BJ (cell line): Measurements from ENCODE around the gene AMIGO2. TPM values are rescaled to one million over a fixed set of nuclear protein-coding genes. Genes with fewer than 3 reads are reported as not detected.
"Not testable (repeated sequence)": the region's sequence is repeated elsewhere in the genome, so short reads cannot be mapped to it uniquely, and the experiment has no call there.

Source experiments
- CTCF ChIA-PET: fragments of 350-600 bp; formaldehyde crosslinking; extraction: SDS; loops from one replicate; lab custom pipeline; 2021; ENCODE audit warnings: antibody characterized with exemption, inconsistent platforms; lab: Yijun Ruan, JAX
- POLR2A ChIA-PET: fragments of 300-600 bp; sonication (Branson Sonifier 250); formaldehyde crosslinking; extraction: SDS; loops from one replicate; lab custom pipeline; 2021; ENCODE audit warnings: antibody characterized with exemption; lab: Charles Lee
- DNase-seq: peaks from one replicate; pipeline ENCODE4 v3.0.0-alpha.2; 2011; ENCODE audit warnings: low read depth
- H3K27me3 ChIP-seq: 2 replicates; pipeline ENCODE4 v1.6.0; 2011; ENCODE audit warnings: low read length; ENCODE audit not compliant: control insufficient read depth, insufficient read depth
- H3K36me3 ChIP-seq: 2 replicates; pipeline ENCODE4 v1.5.1; 2011; ENCODE audit warnings: low read length; ENCODE audit not compliant: control insufficient read depth, insufficient read depth
- H3K4me3 ChIP-seq: 2 replicates; pipeline ENCODE4 v1.5.1; 2011; ENCODE audit warnings: low read depth, mild to moderate bottlenecking, control low read depth, low read length
- CTCF ChIP-seq: IDR thresholded peaks from 2 replicates; pipeline ENCODE4 v1.5.1; 2011; ENCODE audit warnings: low read depth, mild to moderate bottlenecking, control low read depth, inconsistent platforms, low read length, moderate library complexity; ENCODE audit not compliant: insufficient read depth
- polyA plus RNA-seq: library from polyadenylated mRNA; depleted of rRNA; stranded (reverse); fragments of >200 nt; gene quantifications from 2 replicates; pipeline ENCODE4 v1.2.3, GENCODE V29; 2011

The AMIGO2 gene
- polyA plus RNA-seq, 1 experiment, result 107 TPM

DNA sequence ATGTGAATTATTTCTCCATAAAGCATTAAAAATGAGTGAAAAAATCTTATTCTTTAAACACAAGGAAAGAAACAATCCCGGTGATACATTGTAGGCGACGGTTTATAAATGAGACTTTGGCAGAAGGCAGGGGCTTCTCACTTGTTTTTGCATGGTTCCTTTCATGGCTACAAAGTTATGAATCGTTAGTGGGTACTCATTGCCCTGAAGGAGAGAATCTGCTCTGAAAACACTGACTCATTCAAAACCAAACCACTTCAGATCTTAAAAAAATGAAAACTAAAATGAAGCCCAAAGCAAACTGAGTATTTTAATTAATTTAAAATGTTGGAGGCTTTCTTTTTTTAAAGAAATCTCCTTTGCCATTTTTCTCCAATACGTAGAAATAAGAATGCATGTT is 41.4 kb upstream of the AMIGO2 start:
- POLR2A ChIA-PET, result no interaction called here
- Histone ChIP-seq H3K36me3 (no peaks in the 10 kb centered on the region), H3K27me3 (no peaks in the 10 kb centered on the region), H3K4me3 (no peak overlapping the region)
- TF ChIP-seq CTCF, result no peak
- CTCF ChIA-PET, result interaction anchor here (0.6 kb wide), 2 partner anchors 9 to 1886 kb away, joined by 3 to 4 read pairs; no protein-coding TSS in a partner anchor
- DNase-seq, result no peak

- Histone ChIP-seq H3K4me3 (no peak overlapping the region), H3K36me3 (no peaks in the 10 kb centered on the region), H3K27me3 (no peaks in the 10 kb centered on the region)
- ChIA-PET CTCF (interaction anchor here (0.6 kb wide), 1 partner anchor 1886 kb away, joined by 4 read pairs; no protein-coding TSS in a partner anchor), POLR2A (no interaction called here)
- DNase-seq, result no peak
- no peak for TF ChIP-seq CTCF
Measured at GRCh38 chr12:47120736-47121135, 41.0 kb upstream of the AMIGO2 start.

DNA sequence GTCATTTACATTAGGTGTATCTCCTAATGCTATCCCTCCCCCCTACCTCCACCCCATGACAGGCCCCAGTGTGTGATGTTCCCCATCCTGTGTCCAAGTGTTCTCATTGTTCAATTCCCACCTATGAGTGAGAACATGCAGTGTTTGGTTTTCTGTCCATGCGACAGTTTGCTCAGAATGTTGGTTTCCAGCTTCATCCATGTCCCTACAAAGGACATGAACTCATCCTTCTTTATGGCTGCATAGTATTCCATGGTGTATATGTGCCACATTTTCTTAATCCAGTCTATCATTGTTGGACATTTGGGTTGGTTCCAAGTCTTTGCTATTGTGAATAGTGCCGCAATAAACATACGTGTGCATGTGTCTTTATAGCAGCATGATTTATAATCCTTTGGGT is 37.5 kb upstream of the AMIGO2 start:
- DNase-seq, CTCF ChIA-PET, H3K27me3 ChIP-seq, H3K36me3 ChIP-seq, POLR2A ChIA-PET, H3K4me3 ChIP-seq: not testable (repeated sequence)

DNA sequence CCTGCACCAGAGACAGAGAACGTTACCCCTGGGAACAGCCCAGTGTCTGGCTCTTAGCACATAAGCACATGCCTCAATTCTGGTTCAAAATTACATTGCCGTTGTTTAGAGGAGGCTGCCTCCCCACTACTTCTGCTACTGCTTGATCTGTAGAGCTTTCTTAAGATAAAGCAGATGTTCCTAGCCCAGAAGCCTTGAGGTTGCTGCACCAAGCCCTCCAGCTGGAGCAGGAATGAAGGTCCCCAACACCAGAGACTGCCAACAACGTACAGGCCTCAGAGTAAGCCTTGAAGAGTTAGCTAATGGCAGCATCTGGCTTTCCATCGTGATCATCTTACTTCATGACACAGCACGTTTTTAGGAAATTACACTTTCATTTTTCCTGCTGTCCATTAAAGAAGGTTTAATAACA is 34.7 kb upstream of the AMIGO2 start:
- CTCF ChIA-PET, result no interaction called here
- DNase-seq, result no peak
- POLR2A ChIA-PET, result no interaction called here
- Histone ChIP-seq H3K4me3 (no peak overlapping the region), H3K27me3 (no peaks in the 10 kb centered on the region), H3K36me3 (no peaks in the 10 kb centered on the region)
- no peak for TF ChIP-seq CTCF

- POLR2A ChIA-PET, result no interaction called here
- 0 out of 2 replicates have a peak, but pooled peaks cover 2% of the 10 kb centered on the region for H3K36me3 ChIP-seq
- H3K4me3 ChIP-seq, result no peak overlapping the region
- no peak for TF ChIP-seq CTCF
- CTCF ChIA-PET, result interaction anchor here (0.6 kb wide), 1 partner anchor 32 kb away, joined by 3 read pairs; no protein-coding TSS in a partner anchor
- DNase-seq, result no peak
- no peaks in the 10 kb centered on the region for H3K27me3 ChIP-seq
Measured at GRCh38 chr12:47112679-47113078, 32.9 kb upstream of the AMIGO2 start.

DNA sequence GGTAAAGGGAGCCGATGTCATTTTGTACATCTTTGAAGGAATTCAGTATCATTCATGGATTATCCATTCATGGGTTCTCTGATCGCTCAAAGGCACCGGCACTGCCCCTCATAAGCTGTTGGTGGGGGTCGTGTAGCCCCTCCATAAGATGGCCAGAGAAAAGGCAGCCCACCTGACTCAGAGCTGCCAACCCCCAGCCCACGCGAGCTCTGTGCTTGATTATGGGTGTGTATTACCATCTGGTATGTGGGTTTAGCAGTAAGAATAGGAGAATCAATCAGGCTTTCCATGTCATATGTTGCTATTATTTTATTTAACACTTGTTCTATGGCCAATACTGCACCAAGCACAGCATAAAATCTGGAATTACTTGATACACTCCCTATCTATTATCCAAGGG is 32.1 kb upstream of the AMIGO2 start:
- ChIA-PET CTCF (interaction anchor here (0.6 kb wide), 2 partner anchors 10 to 33 kb away, joined by 3 read pairs; no protein-coding TSS in a partner anchor), POLR2A (no interaction called here)
- H3K27me3 ChIP-seq, result no peaks in the 10 kb centered on the region
- H3K36me3 ChIP-seq, result 0 out of 2 replicates have a peak, but pooled peaks cover 2% of the 10 kb centered on the region
- no peak for TF ChIP-seq CTCF
- DNase-seq, result no peak
- no peak overlapping the region for H3K4me3 ChIP-seq
